Measurements from ENCODE around the gene MORF4L1.
"Not testable (repeated sequence)": the region's sequence is repeated elsewhere in the genome, so short reads cannot be mapped to it uniquely, and the experiment has no call there.

The MORF4L1 gene

GRCh38 chr15:78902281-78903032 lies 29.8 kb downstream of the MORF4L1 start:
- DNase-seq = not testable (repeated sequence)

GRCh38 chr15:78904599-78905358 lies 32.1 kb downstream of the MORF4L1 start:
- no peak for DNase-seq

- no peak for DNase-seq
Measured at GRCh38 chr15:78906316-78906620, 33.6 kb downstream of the MORF4L1 start.

- DNase-seq = no peak
Measured at GRCh38 chr15:78907577-78907976, 34.9 kb downstream of the MORF4L1 start.

- DNase-seq = no peak
Measured at GRCh38 chr15:78909160-78909695, 36.5 kb downstream of the MORF4L1 start.

GRCh38 chr15:78909791-78910228 lies 37.1 kb downstream of the MORF4L1 start:
- DNase-seq = no peak

- no peak for DNase-seq
Measured at GRCh38 chr15:78910271-78910670, 37.6 kb downstream of the MORF4L1 start.

GRCh38 chr15:78912316-78912715 lies 39.6 kb downstream of the MORF4L1 start:
- DNase-seq = no peak

GRCh38 chr15:78913012-78913411 lies 40.3 kb downstream of the MORF4L1 start:
- DNase-seq = no peak

GRCh38 chr15:78914027-78914764 lies 41.5 kb downstream of the MORF4L1 start:
- no peak for DNase-seq

GRCh38 chr15:78915341-78916087 lies 42.8 kb downstream of the MORF4L1 start:
- DNase-seq = no peak

- DNase-seq = no peak
Measured at GRCh38 chr15:78916088-78916487, 43.4 kb downstream of the MORF4L1 start.

GRCh38 chr15:78917888-78918287 lies 45.2 kb downstream of the MORF4L1 start:
- DNase-seq = no peak

- no peak for DNase-seq
Measured at GRCh38 chr15:78921517-78921916, 48.8 kb downstream of the MORF4L1 start.

GRCh38 chr15:78921940-78922339 lies 49.2 kb downstream of the MORF4L1 start:
- DNase-seq = no peak

GRCh38 chr15:78922527-78922926 lies 49.8 kb downstream of the MORF4L1 start:
- DNase-seq = no peak

- DNase-seq = no peak
Measured at GRCh38 chr15:78923015-78923414, 50.3 kb downstream of the MORF4L1 start.

GRCh38 chr15:78923480-78924360 lies 51.0 kb downstream of the MORF4L1 start:
- no peak for DNase-seq

GRCh38 chr15:78925076-78925624 lies 52.5 kb downstream of the MORF4L1 start:
- no peak for DNase-seq

GRCh38 chr15:78925956-78926743 lies 53.5 kb downstream of the MORF4L1 start:
- DNase-seq = no peak

Data from NCI-H524 treated with DMSO at 0.1 percent for 48 hours (cell line).